GM23248 (cell line): ENCODE results near the gene ACVR1C. TPM values are rescaled to one million over a fixed set of nuclear protein-coding genes. Genes with fewer than 3 reads are reported as not detected.

Experiments used
- DNase-seq: peaks from one replicate; pipeline ENCODE4 v3.0.0-alpha.2; 2015
- H2AFZ ChIP-seq: fragments of 200-600 bp; sonication (generic); 2 replicates; pipeline ENCODE4 v1.6.1; 2016; ENCODE audit warnings: antibody characterized with exemption
- H3F3A ChIP-seq: fragments of 200-600 bp; sonication (generic); 2 replicates; pipeline ENCODE4 v1.6.1; 2016; ENCODE audit warnings: mild to moderate bottlenecking, antibody characterized with exemption, mixed run types; ENCODE audit not compliant: insufficient read depth
- H3K27ac ChIP-seq: fragments of 200-600 bp; sonication (generic); 2 replicates; pipeline ENCODE4 v1.5.1; 2016; ENCODE audit warnings: mild to moderate bottlenecking
- H3K27me3 ChIP-seq: fragments of 200-600 bp; sonication (generic); replicated peaks from 2 replicates; pipeline ENCODE4 v1.6.1; 2016; ENCODE audit warnings: mild to moderate bottlenecking; ENCODE audit not compliant: insufficient read depth
- H3K36me3 ChIP-seq: fragments of 200-600 bp; sonication (generic); 2 replicates; pipeline ENCODE4 v1.6.1; 2016; ENCODE audit warnings: low read depth, mild to moderate bottlenecking
- H3K4me1 ChIP-seq: fragments of 200-600 bp; sonication (generic); 2 replicates; pipeline ENCODE4 v1.6.1; 2016; ENCODE audit warnings: mild to moderate bottlenecking; ENCODE audit not compliant: insufficient read depth
- H3K4me2 ChIP-seq: fragments of 200-600 bp; sonication (generic); one replicate; pipeline ENCODE4 v1.6.1; 2016; ENCODE audit warnings: mild to moderate bottlenecking; ENCODE audit not compliant: unreplicated experiment
- H3K4me3 ChIP-seq: fragments of 200-600 bp; sonication (generic); 2 replicates; pipeline ENCODE4 v1.5.1; 2016; ENCODE audit warnings: mild to moderate bottlenecking
- H3K79me2 ChIP-seq: fragments of 200-600 bp; sonication (generic); 2 replicates; pipeline ENCODE4 v1.6.1; 2016; ENCODE audit warnings: mild to moderate bottlenecking; ENCODE audit not compliant: insufficient read depth
- H3K9ac ChIP-seq: fragments of 200-600 bp; sonication (generic); 2 replicates; pipeline ENCODE4 v1.6.1; 2016; ENCODE audit warnings: mild to moderate bottlenecking
- H3K9me2 ChIP-seq: fragments of 200-600 bp; sonication (generic); 2 replicates; pipeline ENCODE4 v1.6.1; 2016; ENCODE audit warnings: mixed run types, mild to moderate bottlenecking, moderate library complexity; ENCODE audit not compliant: insufficient read depth
- H3K9me3 ChIP-seq: fragments of 200-600 bp; sonication (generic); one replicate; pipeline ENCODE4 v1.6.1; 2017; ENCODE audit warnings: low read depth
- H4K20me1 ChIP-seq: fragments of 200-600 bp; sonication (generic); 2 replicates; pipeline ENCODE4 v1.6.0; 2016; ENCODE audit not compliant: insufficient read depth
- EZH2 ChIP-seq: fragments of 200-600 bp; sonication (generic); IDR thresholded peaks from 2 replicates; pipeline ENCODE4 v1.6.1; 2018; ENCODE audit warnings: antibody characterized with exemption, mild to moderate bottlenecking; ENCODE audit not compliant: insufficient read depth, poor library complexity, severe bottlenecking
- EZH2phosphoT487 ChIP-seq: fragments of 200-600 bp; sonication (generic); IDR thresholded peaks from 2 replicates; pipeline ENCODE4 v1.6.1; 2018; ENCODE audit warnings: antibody characterized with exemption, moderate library complexity, mild to moderate bottlenecking, low read depth; ENCODE audit not compliant: insufficient read depth
- WGBS, 2 experiments: methylation state at CpG; one replicate each; pipeline ENCODE4 v1.1.6; 2015 to 2017; ENCODE audit warnings: low lambda C conversion rate in 2 of 2, low coverage in 1 of 2; ENCODE audit errors: missing lambda C conversion rate in 2 of 2; 5-methylcytosine and 5-hydroxymethylcytosine counted together
- in situ Hi-C: fragments of 300-500 bp; cut with MboI; formaldehyde crosslinking; loops from 2 replicates; pipeline ENCODE4 v1.15.0; 2020
- polyA plus RNA-seq: library from polyadenylated mRNA; unstranded; fragments of >200 nt; fragmentation: Nextera tagmentation; extraction: Ambion mirVana; gene quantifications from 2 replicates; pipeline ENCODE4 v1.2.1, GENCODE V29; 2016
- total RNA-seq: library from RNA; depleted of rRNA; stranded (reverse); fragments of >200 nt; shearing (Covaris generic); gene quantifications from 2 replicates; pipeline ENCODE4 v1.2.3, GENCODE V29; 2014

Gene ACVR1C
- total and polyA plus RNA-seq, 2 experiments from 2014 or later, result 0.32 TPM; not detected in 1

DNA sequence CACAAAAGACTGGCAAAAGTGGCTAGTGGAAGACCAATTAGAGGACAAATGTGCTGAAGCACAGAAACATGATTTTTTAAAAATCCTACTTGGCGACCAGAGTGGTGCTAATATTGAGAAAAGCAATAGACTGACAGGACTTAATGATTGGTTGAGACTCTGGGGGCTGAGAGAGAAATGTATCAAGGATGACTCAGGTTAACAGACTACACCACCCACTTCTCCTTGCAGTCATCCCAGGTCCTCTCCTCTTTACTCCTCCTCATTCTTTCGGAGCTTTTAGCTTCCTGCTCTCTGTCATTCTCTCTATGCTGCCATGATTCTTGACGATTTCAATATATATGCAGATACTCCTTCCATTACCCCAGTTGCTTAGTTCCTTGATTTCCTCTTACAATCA is 130.2 kb downstream of the ACVR1C start:
- H3K9ac ChIP-seq, result no peak overlapping the region
- H3K36me3 ChIP-seq, result no peaks in the 10 kb centered on the region
- no peak overlapping the region for H3K4me3 ChIP-seq
- TF ChIP-seq EZH2 (no peak), EZH2phosphoT487 (no peak)
- H3F3A ChIP-seq, result no peaks in the 10 kb centered on the region
- no peaks in the 10 kb centered on the region for H3K79me2 ChIP-seq
- H4K20me1 ChIP-seq, result no peaks in the 10 kb centered on the region
- H3K9me2 ChIP-seq, result no peaks in the 10 kb centered on the region
- no peak for DNase-seq
- H3K27ac ChIP-seq, result no peak overlapping the region
- H3K27me3 ChIP-seq, result no peaks in the 10 kb centered on the region
- WGBS, 2 experiments, result 82 to 95% methylated on average over 3 of the region's 3 CpGs
- no peak overlapping the region for H3K4me2 ChIP-seq
- no peaks in the 10 kb centered on the region for H3K9me3 ChIP-seq
- H3K4me1 ChIP-seq, result no peaks in the 10 kb centered on the region
- in situ Hi-C loops, result loop anchor here (10.0 kb wide), 1 partner anchor 496 kb away; no protein-coding TSS in a partner anchor
- no peak overlapping the region for H2AFZ ChIP-seq

DNA sequence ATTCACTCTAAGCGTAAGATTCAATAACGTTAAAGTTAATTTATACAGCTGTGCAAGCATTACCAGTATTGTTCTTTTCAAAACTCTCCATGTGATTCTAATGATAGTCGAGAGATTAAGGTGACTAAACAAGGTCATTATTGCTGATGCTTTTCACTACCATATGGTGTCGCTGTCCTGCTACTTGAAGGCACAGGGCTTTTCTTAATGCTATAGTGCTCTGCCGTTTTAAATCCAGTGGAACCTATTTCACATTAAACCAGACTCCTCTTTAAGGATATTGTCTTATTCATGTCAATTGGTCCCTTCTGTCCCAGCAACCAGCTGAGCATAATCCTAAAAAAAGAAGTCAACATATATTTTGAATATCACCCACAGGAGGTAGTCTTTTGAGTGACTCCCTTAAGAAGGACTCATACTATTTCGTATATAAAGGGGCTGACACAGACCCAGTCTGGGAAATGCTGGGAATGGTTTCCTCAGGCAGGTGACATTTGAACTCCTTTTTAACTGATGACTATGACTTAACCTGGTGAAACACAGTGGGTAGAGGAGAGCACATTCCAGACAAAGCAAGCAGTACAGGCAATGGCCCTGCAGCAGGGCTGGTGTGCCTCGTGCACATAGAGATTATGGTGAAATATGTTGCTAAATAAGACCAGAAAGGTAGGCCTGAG is 130.9 kb downstream of the ACVR1C start:
- WGBS, 2 experiments, result 12 to 13% methylated on average over 7 of the region's 7 CpGs
- Histone ChIP-seq H3F3A (no peaks in the 10 kb centered on the region), H3K9me2 (no peaks in the 10 kb centered on the region), H3K27me3 (no peaks in the 10 kb centered on the region), H2AFZ (no peak overlapping the region), H4K20me1 (no peaks in the 10 kb centered on the region), H3K9me3 (no peaks in the 10 kb centered on the region), H3K4me2 (no peak overlapping the region), H3K4me1 (no peaks in the 10 kb centered on the region), H3K27ac (no peak overlapping the region), H3K79me2 (no peaks in the 10 kb centered on the region), H3K4me3 (no peak overlapping the region), H3K36me3 (no peaks in the 10 kb centered on the region), H3K9ac (no peak overlapping the region)
- peak; percentile 77 for DNase-seq
- TF ChIP-seq EZH2phosphoT487 (no peak), EZH2 (no peak)
- in situ Hi-C loops, result loop anchor here (10.0 kb wide), 1 partner anchor 497 kb away; no protein-coding TSS in a partner anchor

DNA sequence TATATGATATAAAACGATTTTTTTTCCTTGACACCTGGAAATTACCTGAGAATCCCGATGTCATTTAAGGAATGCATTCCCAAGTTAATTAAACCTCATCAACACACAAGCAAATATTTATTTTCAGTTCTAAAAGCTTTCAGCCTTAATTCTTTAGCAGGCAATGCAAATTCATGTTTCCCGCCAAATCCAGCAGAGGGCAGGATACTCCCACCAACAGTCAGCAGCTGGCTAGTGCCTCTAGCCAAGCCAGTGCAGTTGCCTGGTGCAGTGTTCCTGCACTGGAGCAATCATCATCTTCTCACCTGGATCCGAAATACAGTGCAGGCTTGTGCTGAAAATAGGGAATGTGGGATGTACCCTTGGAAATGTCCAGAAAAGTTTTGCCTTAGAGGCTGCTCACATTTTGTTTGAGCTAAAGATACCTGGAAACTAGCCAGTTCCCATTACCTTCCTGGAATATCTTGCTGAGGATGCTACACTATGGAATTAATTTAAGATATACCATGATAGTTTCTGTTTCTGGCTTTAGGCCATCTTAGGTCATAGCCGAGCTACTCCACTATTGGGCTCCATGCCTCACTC is 136.4 kb downstream of the ACVR1C start:
- Histone ChIP-seq H3K4me2 (no peak overlapping the region), H3K9ac (no peak overlapping the region), H3K79me2 (no peaks in the 10 kb centered on the region), H3K9me2 (no peaks in the 10 kb centered on the region), H3K27me3 (no peaks in the 10 kb centered on the region; the same call in 1 of the 2 replicates), H3K4me3 (no peak overlapping the region), H3F3A (no peaks in the 10 kb centered on the region), H3K36me3 (no peaks in the 10 kb centered on the region), H3K9me3 (no peaks in the 10 kb centered on the region), H3K4me1 (no peaks in the 10 kb centered on the region), H3K27ac (no peak overlapping the region), H4K20me1 (no peaks in the 10 kb centered on the region), H2AFZ (no peak overlapping the region)
- DNase-seq, result peak; percentile 78
- 8 to 15% methylated on average over 5 of the region's 5 CpGs for WGBS, 2 experiments
- in situ Hi-C loops, result loop anchor here (10.0 kb wide), 1 partner anchor 503 kb away; no protein-coding TSS in a partner anchor
- TF ChIP-seq EZH2phosphoT487 (no peak), EZH2 (no peak)

DNA sequence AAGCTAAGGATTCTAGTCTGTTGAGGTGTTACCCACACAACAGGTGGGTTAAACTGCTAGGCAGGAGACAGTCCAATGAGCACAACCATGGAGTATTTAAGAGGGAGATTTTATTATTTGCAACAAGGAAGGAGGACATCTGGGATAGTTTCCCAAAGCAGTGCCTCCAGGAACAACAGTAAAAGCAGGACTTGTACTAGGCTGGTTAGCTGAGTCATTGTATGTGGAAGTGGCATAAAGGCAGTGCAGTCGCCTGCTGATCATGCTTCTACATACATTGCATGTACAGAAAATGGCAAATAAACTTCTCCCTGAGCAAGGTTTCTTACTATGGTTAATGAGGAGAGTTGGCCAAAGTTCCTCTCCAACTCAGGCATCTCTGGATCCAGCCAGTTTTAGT is 138.7 kb downstream of the ACVR1C start:
- Histone ChIP-seq H3K79me2 (no peaks in the 10 kb centered on the region), H3K9me3 (no peaks in the 10 kb centered on the region), H3K27me3 (no peaks in the 10 kb centered on the region; the same call in 1 of the 2 replicates), H3K36me3 (no peaks in the 10 kb centered on the region), H3K4me2 (no peak overlapping the region), H2AFZ (no peak overlapping the region), H3K4me3 (no peak overlapping the region), H3F3A (no peaks in the 10 kb centered on the region), H4K20me1 (no peaks in the 10 kb centered on the region), H3K9ac (no peak overlapping the region), H3K9me2 (no peaks in the 10 kb centered on the region), H3K4me1 (no peaks in the 10 kb centered on the region), H3K27ac (no peak overlapping the region)
- WGBS, 2 experiments, result 33 to 41% methylated on average over 1 of the region's 1 CpG
- TF ChIP-seq EZH2 (no peak), EZH2phosphoT487 (no peak)
- DNase-seq, result no peak
- in situ Hi-C loops, result loop anchor here (10.0 kb wide), 1 partner anchor 505 kb away; no protein-coding TSS in a partner anchor
